GM12864 (cell line): Measurements from ENCODE around the gene RPS23.

Experiments
- DNase-seq: peaks from one replicate; pipeline ENCODE4 v3.0.0-alpha.2; 2011; ENCODE audit warnings: low read depth
- H3K4me3 ChIP-seq: 2 replicates; pipeline ENCODE4 v1.5.1; 2011; ENCODE audit warnings: mild to moderate bottlenecking, low read depth, low read length, control low read depth
- CTCF ChIP-seq: IDR thresholded peaks from 2 replicates; pipeline ENCODE4 v1.5.1; 2011; ENCODE audit warnings: low read depth, mild to moderate bottlenecking, moderate library complexity, low read length, control low read depth, inconsistent platforms; ENCODE audit errors: missing control alignments

RPS23 gene

GRCh38 chr5:82306151-82306550 is 28.0 kb upstream of the RPS23 start:
- no peak for TF ChIP-seq CTCF
- no peak for DNase-seq

GRCh38 chr5:82301190-82301589 is 23.0 kb upstream of the RPS23 start:
- no peak for DNase-seq
- TF ChIP-seq CTCF, result no peak
- H3K4me3 ChIP-seq, result no peak overlapping the region

More at GRCh38 chr5:82306151-82306550, 28.0 kb upstream of the RPS23 start:
- H3K4me3 ChIP-seq, result no peak overlapping the region

GRCh38 chr5:82298668-82299067 is 20.5 kb upstream of the RPS23 start:
- no peak overlapping the region for H3K4me3 ChIP-seq
- DNase-seq, result no peak
- no peak for TF ChIP-seq CTCF

GRCh38 chr5:82297711-82298110 is 19.6 kb upstream of the RPS23 start:
- DNase-seq, result no peak
- no peak for TF ChIP-seq CTCF
- H3K4me3 ChIP-seq, result no peak overlapping the region

- no peak for TF ChIP-seq CTCF
- no peak overlapping the region for H3K4me3 ChIP-seq
- DNase-seq, result no peak
Observed at GRCh38 chr5:82296929-82297328, 18.8 kb upstream of the RPS23 start.

GRCh38 chr5:82295959-82296531 is 17.9 kb upstream of the RPS23 start:
- H3K4me3 ChIP-seq, result no peak overlapping the region
- no peak for DNase-seq
- no peak for TF ChIP-seq CTCF

- no peak for DNase-seq
Observed at GRCh38 chr5:82295144-82295543, 17.0 kb upstream of the RPS23 start.

More at GRCh38 chr5:82295144-82295543, 17.0 kb upstream of the RPS23 start:
- no peak for TF ChIP-seq CTCF
- no peak overlapping the region for H3K4me3 ChIP-seq
